Stimulated activated CD8-positive, alpha-beta memory T cell treated with anti-CD3 and anti-CD28 coated beads, Interleukin-12 subunit alpha, Interleukin-12 subunit beta, amount 100 ng/mL, for 24 hours (primary cell): ENCODE data around the gene HOXA1.
"Not testable (repeated sequence)": the region's sequence is repeated elsewhere in the genome, so short reads cannot be mapped to it uniquely, and the experiment has no call there.

ENCODE experiments used
- DNase-seq: peaks from one replicate; pipeline ENCODE4 v3.0.0-alpha.2; 2020; ENCODE audit errors: extremely low read depth

Gene HOXA1

DNA sequence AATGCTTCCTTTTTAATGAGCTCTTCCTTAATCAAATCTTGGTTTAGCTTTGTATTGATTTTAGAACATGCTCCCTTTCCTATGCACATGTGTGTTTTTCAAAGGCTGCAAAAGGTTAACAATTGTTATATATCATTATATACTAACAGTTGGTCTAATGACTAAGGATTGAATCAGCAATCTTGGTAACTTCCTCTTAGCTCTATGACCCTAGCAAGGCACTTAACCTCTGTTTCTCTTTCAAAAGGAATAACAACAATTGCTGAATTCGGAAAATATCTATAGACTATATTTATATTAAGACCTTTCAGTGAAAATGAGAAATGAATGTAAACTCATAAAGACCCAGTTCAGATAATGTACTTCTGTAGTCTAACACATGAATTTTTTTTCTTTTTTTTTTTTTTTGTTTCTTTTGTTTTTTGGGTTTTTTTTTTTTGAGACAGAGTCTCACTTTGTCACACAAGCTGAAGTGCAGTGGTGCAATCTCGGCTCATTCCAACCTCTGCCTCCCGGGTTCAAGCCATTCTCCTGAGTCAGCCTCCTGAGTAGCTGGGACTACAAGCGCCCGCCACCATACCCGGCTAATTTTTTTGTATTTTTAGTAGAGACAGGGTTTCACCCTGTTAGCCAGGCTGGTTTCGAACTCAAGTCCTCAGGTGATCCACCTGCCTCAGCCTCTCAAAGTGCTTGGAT, 48.8 kb downstream of the HOXA1 start:
- no peak for DNase-seq

DNA sequence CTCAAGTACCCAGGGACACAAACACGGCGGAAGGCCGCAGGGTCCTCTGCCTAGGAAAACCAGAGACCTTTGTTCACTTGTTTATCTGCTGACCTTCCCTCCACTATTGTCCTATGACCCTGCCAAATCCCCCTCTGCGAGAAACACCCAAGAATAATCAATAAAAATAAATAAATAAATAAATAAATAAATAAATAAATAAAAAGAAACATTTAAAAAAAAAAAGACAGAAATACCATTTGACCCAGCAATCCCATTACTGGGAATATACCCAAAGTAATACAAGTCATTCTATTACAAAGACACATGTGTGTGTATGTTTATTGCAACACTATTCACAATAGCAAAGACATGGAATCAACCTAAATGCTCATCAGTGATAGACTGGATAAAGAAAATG, 49.8 kb downstream of the HOXA1 start:
- DNase-seq, result not testable (repeated sequence)

GRCh38 chr7:27045066-27045465, 50.7 kb downstream of the HOXA1 start:
- DNase-seq, result not testable (repeated sequence)
